Activated CD4-positive, CD25-positive, alpha-beta regulatory T cell treated with anti-CD3 and anti-CD28 coated beads, Interleukin-2, amount 50 U/mL, for 72 hours (primary cell): Measurements from ENCODE around the gene SEPTIN11.
"Not testable (repeated sequence)": the region's sequence is repeated elsewhere in the genome, so short reads cannot be mapped to it uniquely, and the experiment has no call there.

Experiments used
- DNase-seq: peaks from one replicate; pipeline ENCODE4 v3.0.0; 2021

Gene SEPTIN11

GRCh38 chr4:76952656-76953582, 3.4 kb downstream of the SEPTIN11 start:
- no peak for DNase-seq

GRCh38 chr4:76953956-76954355, 4.4 kb downstream of the SEPTIN11 start:
- no peak for DNase-seq

- no peak for DNase-seq
Measured at GRCh38 chr4:76954489-76954888, 4.9 kb downstream of the SEPTIN11 start.

- DNase-seq = no peak
Measured at GRCh38 chr4:76955182-76955581, 5.6 kb downstream of the SEPTIN11 start.

- DNase-seq = no peak
Measured at GRCh38 chr4:76957004-76957738, 7.6 kb downstream of the SEPTIN11 start.

GRCh38 chr4:76958891-76959290, 9.3 kb downstream of the SEPTIN11 start:
- no peak for DNase-seq

GRCh38 chr4:76960014-76960413, 10.5 kb downstream of the SEPTIN11 start:
- DNase-seq = no peak

GRCh38 chr4:76962406-76963130, 13.0 kb downstream of the SEPTIN11 start:
- no peak for DNase-seq

GRCh38 chr4:76963131-76963750, 13.7 kb downstream of the SEPTIN11 start:
- DNase-seq = no peak

GRCh38 chr4:76963927-76964326, 14.4 kb downstream of the SEPTIN11 start:
- not testable (repeated sequence) for DNase-seq

- DNase-seq = no peak
Measured at GRCh38 chr4:76964769-76965168, 15.2 kb downstream of the SEPTIN11 start.

GRCh38 chr4:76965866-76966579, 16.5 kb downstream of the SEPTIN11 start:
- no peak for DNase-seq

GRCh38 chr4:76968937-76969336, 19.4 kb downstream of the SEPTIN11 start:
- no peak for DNase-seq

- no peak for DNase-seq
Measured at GRCh38 chr4:76969495-76969894, 19.9 kb downstream of the SEPTIN11 start.

- no peak for DNase-seq
Measured at GRCh38 chr4:76969941-76970529, 20.5 kb downstream of the SEPTIN11 start.

GRCh38 chr4:76972306-76972705, 22.8 kb downstream of the SEPTIN11 start:
- DNase-seq = no peak

- DNase-seq = no peak
Measured at GRCh38 chr4:76974150-76974549, 24.6 kb downstream of the SEPTIN11 start.

- DNase-seq = no peak
Measured at GRCh38 chr4:76977113-76977512, 27.6 kb downstream of the SEPTIN11 start.

- DNase-seq = no peak
Measured at GRCh38 chr4:76977736-76978350, 28.3 kb downstream of the SEPTIN11 start.

- DNase-seq = no peak
Measured at GRCh38 chr4:76979236-76979635, 29.7 kb downstream of the SEPTIN11 start.

GRCh38 chr4:76980261-76980660, 30.7 kb downstream of the SEPTIN11 start:
- DNase-seq = no peak
